Kidney (tissue), 14 donors: ENCODE data around the gene ARMC6. TPM values are rescaled to one million over a fixed set of nuclear protein-coding genes. Genes with fewer than 3 reads are reported as not detected.

Source experiments
- DNase-seq, 5 donors: peaks; one replicate each; pipeline ENCODE4 v3.0.0-alpha.2; 2013 to 2020
- FAIRE-seq: peaks from 2 replicates; lab custom pipeline; 2012; peaks lifted over from hg19 to GRCh38; lab: Jason Lieb, UNC
- H3K27ac ChIP-seq, 2 donors: one replicate each; pipeline ENCODE4 v1.7.0; 2013; ENCODE audit warnings: low read depth in 2 of 2, low read length in 2 of 2, inconsistent platforms in 1 of 2
- H3K27me3 ChIP-seq: one replicate; pipeline ENCODE4 v1.7.1; 2013; ENCODE audit warnings: low read length, inconsistent platforms; ENCODE audit not compliant: control insufficient read depth, insufficient read depth
- H3K36me3 ChIP-seq, 3 donors: one replicate each; pipeline versions ENCODE4 v1.7.0 to v1.7.1; 2013; ENCODE audit warnings: low read length in 3 of 3, control low read depth in 1 of 3, inconsistent platforms in 1 of 3; ENCODE audit not compliant: insufficient read depth in 3 of 3, control insufficient read depth in 2 of 3
- H3K4me1 ChIP-seq, 3 donors: one replicate each; pipeline versions ENCODE4 v1.7.0 to v1.7.1; 2013; ENCODE audit warnings: low read length in 3 of 3, inconsistent platforms in 1 of 3, low read depth in 1 of 3; ENCODE audit not compliant: control insufficient read depth in 2 of 3, insufficient read depth in 2 of 3
- H3K4me3 ChIP-seq, 3 donors: one replicate each; pipeline versions ENCODE4 v1.7.0 to v1.8.1; 2013; ENCODE audit warnings: low read length in 3 of 3, control low read depth in 1 of 3, inconsistent platforms in 1 of 3
- H3K9ac ChIP-seq, 3 donors: one replicate each; pipeline versions ENCODE4 v1.7.0 to v1.7.1; 2013; ENCODE audit warnings: low read length in 3 of 3, control low read depth in 1 of 3, inconsistent platforms in 1 of 3
- H3K9me3 ChIP-seq, 3 donors: one replicate each; pipeline versions ENCODE4 v1.7.0 to v1.7.1; 2013; ENCODE audit warnings: low read length in 3 of 3, control low read depth in 1 of 3, inconsistent platforms in 1 of 3; ENCODE audit not compliant: control insufficient read depth in 2 of 3, insufficient read depth in 1 of 3
- intact Hi-C: fragments of 100-400 bp; cut with DNase I; formaldehyde crosslinking; loops from one replicate; pipeline ENCODE4 v1.11.1; 2022
- polyA plus RNA-seq: library from polyadenylated mRNA; stranded (reverse); fragments of 350-450 nt; fragmentation: Illumina TruSeq; extraction: RNeasy Lipid Tissue Mini Kit (QIAGEN cat#74804); gene quantifications from one replicate; pipeline ENCODE4 v1.2.3, GENCODE V29; 2014; ENCODE audit warnings: low read depth, low replicate concordance; ENCODE audit not compliant: insufficient read depth
- total RNA-seq: library from RNA; stranded (reverse); fragmentation: NEBNext Ultra II Directional; extraction: Animal tissue kit (Norgen Biotek cat#: 25700); gene quantifications from one replicate; pipeline ENCODE4 v1.2.1, GENCODE V29; 2021
- TF ChIP-seq, protein P1 (sequence below): IDR thresholded peaks from 3 replicates; pipeline ENCODE4 v1.5.1; 2012; ENCODE audit warnings: mild to moderate bottlenecking, moderate library complexity, borderline replicate concordance; ENCODE audit not compliant: insufficient read depth; ENCODE audit errors: extremely low read depth
- donor health status: control.
- donor health status: control.
- donor health status: control.
- donor health status: control.
- donor health status: control.
- donor health status: DM: yes; HTN: yes; CAD: no.
- donor health status: Normal renal cell carcinoma (clear cell type).

Gene ARMC6
- total and polyA plus RNA-seq, 2 donors from 2014 or later, result 23.0 to 24.6 TPM

- Histone ChIP-seq H3K27me3 (no peaks in the 10 kb centered on the region), H3K27ac (no peak overlapping the region), H3K9me3 (no peaks in the 10 kb centered on the region), H3K4me3 (no peak overlapping the region), H3K4me1 (peaks cover 0 to 9% (median 6%) of the 10 kb centered on the region in 3 donors), H3K36me3 (peaks cover 0 to 3% (median 0%) of the 10 kb centered on the region in 3 donors), H3K9ac (no peak overlapping the region)
- intact Hi-C loops, result no loop called here
- TF ChIP-seq, protein P1, sequence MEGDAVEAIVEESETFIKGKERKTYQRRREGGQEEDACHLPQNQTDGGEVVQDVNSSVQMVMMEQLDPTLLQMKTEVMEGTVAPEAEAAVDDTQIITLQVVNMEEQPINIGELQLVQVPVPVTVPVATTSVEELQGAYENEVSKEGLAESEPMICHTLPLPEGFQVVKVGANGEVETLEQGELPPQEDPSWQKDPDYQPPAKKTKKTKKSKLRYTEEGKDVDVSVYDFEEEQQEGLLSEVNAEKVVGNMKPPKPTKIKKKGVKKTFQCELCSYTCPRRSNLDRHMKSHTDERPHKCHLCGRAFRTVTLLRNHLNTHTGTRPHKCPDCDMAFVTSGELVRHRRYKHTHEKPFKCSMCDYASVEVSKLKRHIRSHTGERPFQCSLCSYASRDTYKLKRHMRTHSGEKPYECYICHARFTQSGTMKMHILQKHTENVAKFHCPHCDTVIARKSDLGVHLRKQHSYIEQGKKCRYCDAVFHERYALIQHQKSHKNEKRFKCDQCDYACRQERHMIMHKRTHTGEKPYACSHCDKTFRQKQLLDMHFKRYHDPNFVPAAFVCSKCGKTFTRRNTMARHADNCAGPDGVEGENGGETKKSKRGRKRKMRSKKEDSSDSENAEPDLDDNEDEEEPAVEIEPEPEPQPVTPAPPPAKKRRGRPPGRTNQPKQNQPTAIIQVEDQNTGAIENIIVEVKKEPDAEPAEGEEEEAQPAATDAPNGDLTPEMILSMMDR, result no peak
- FAIRE-seq (no peak), DNase-seq (no peak)
Observed at GRCh38 chr19:19071897-19072296, 38.5 kb downstream of the ARMC6 start.

DNA sequence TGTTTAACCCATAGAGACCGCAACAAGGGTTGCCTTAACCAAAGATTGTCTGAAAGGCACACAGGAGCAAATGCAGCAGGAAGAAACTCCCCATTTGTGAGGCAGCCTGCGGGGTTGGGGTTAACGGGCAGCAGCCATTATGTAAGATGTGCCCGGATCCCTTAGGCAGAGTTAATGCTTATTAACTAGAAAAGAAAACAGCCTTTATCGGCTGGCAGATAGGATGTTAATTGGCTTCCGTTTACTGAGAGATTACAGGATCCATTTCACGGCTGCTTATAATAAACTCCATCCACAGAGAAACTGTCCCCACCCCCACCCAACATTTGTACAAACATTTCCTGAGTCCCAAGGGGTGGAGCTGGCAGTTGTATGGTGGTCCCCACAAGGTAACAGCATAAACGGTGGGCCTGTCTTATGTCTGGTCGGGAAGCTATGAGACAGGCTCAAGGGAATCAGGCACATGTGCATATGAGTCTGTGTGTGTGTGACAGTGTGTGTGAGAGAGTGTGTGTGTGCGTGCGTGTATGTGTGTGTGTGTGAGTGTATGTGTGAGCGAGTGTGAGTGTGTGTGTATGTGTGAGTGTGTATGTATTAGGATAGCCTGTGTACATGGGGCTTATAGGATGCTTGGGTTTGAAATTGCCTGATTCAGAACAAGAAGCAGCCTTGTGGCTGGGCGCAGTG lies 40.9 kb downstream of the ARMC6 start:
- Histone ChIP-seq H3K9me3 (no peaks in the 10 kb centered on the region), H3K4me3 (peak overlapping the region in 1 of 3 donors; percentile 11), H3K36me3 (peaks cover 0 to 3% (median 0%) of the 10 kb centered on the region in 3 donors), H3K9ac (no peak overlapping the region), H3K4me1 (peaks cover 0 to 9% (median under 1%) of the 10 kb centered on the region in 3 donors), H3K27ac (no peak overlapping the region), H3K27me3 (no peaks in the 10 kb centered on the region)
- FAIRE-seq (no peak), DNase-seq (no peak)
- intact Hi-C loops, result no loop called here
- TF ChIP-seq, protein P1, result no peak

DNA sequence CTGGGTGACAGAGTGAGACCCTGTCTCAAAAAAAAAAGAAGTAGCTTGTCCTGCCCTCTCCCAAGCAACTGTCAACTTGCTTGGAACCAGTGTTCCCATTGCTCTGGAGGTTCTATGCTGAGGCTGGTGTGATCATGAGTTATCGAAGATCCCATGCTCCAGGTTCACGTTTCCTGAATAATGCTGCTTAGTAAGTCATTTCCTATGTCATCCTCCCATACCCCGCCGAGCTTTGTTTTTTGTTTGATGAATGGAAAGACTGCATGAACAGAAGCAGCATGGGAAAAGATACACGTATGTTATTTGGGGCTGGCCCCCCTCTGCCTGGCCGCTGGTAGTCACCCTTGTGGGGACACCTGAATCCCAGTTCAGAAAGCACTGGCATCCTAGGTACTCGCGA lies 41.7 kb downstream of the ARMC6 start:
- FAIRE-seq (no peak), DNase-seq (no peak)
- no peaks in the 10 kb centered on the region for H3K27me3 ChIP-seq
- H3K9me3 ChIP-seq, result no peaks in the 10 kb centered on the region
- H3K4me1 ChIP-seq, result peaks cover 0 to 9% (median 0%) of the 10 kb centered on the region in 3 donors
- H3K9ac ChIP-seq, result no peak overlapping the region
- TF ChIP-seq, protein P1, result no peak
- H3K4me3 ChIP-seq, result no peak overlapping the region
- intact Hi-C loops, result no loop called here
- no peak overlapping the region for H3K27ac ChIP-seq
- H3K36me3 ChIP-seq, result peaks cover 0 to 3% (median 0%) of the 10 kb centered on the region in 3 donors
